SKM-1 treated with dmso at 0.1 percent for 144 hours (cell line): ENCODE measurements around the gene ZEB2.
A peak's percentile ranks its signal among the peaks of the same experiment; 100 is the strongest.

Experiments used
- DNase-seq: peaks from one replicate; lab custom pipeline; 2025; ENCODE audit not compliant: unreplicated experiment; lab: John Stamatoyannopoulos, UW

Gene ZEB2

DNA sequence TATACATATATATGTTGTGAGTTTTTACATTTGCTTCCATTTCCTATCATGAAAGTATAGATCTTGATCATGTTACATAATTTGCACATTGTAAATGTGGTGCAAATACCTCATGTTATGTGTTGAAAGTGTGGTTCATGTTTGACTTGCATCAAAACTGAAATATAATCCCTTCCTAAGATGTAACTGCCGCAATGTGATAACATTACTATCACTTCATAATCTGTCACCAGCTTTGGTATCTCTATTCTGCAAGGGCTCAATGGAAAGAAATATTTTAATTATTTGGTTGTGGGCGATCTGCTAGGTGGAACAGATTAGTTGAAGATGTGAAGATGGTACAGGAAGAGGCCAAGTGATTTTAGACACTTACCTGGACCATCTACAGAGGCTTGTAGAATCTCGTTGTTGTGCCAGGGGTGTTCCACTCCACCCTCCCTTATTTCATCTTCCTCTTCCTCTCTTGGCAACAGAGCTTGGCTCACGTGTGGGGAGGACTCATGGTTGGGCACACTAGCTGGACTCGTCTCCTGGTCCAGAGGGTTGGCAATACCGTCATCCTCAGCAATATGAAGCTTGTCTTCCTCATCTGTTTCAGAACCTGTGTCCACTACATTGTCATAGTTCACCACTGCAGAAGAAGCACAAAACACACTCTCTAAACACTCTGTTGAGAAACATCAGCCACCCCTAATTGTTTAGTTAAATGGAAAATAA lies 90.4 kb downstream of the ZEB2 start:
- DNase-seq = no peak

GRCh38 chr2:144426981-144427479 lies 92.9 kb downstream of the ZEB2 start:
- DNase-seq = no peak

- no peak for DNase-seq
Observed at GRCh38 chr2:144426355-144426754, 93.6 kb downstream of the ZEB2 start.

DNA sequence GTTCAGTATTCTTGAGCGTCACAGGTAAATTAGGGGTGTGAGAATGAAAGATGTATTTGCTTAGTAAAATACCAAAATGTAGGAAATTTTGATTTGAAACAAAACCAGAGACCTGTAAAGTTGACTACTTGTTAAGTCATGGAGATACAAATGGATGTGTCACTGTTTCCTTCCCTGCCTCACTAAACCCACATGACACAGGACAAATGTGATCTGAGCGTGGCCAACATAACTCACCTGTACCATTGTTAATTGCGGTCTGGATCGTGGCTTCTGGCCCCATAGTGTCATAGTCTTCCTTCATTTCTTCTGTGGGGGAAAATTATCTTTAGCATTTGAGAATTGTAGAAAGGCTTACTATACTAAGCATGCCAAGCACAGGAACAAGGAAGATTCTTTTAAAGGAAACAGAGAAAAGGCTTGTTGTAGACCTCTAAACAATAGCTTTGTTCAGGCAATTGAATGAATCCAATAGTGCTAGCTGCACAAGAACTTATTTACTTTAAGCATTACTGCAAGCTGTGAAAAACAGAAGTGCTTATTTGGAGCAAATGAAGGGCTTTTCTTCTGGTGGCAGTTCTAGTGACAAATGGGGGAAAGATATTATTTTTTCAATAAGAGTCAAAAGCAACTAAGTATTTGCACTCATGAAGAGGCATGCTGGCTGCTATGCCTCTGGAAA lies 95.2 kb downstream of the ZEB2 start:
- DNase-seq = no peak

GRCh38 chr2:144421606-144422510 lies 98.1 kb downstream of the ZEB2 start:
- DNase-seq = no peak

GRCh38 chr2:144419218-144419617 lies 100.7 kb downstream of the ZEB2 start:
- DNase-seq = no peak

DNA sequence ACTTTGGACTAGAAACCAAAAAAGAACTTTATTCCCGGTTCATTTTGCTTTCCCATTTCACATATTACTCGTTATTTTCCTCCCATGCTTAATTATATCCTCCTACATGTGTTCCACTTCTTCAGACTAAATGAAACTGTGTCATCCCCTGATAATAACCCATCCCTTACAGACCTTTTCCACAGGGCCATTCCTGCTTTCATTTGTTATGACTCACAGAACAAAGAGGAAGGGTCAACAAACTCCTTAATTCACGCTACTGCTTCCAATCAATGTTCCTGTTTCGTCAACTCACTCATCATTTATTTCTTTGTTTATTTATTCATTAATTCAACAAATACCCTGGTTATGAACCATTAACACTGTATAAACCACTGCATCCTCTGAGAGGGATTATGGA lies 104.5 kb downstream of the ZEB2 start:
- DNase-seq = no peak

- peak; percentile 48 for DNase-seq
Observed at GRCh38 chr2:144414324-144414845, 105.5 kb downstream of the ZEB2 start.

- DNase-seq = no peak
Observed at GRCh38 chr2:144412709-144413108, 107.2 kb downstream of the ZEB2 start.

GRCh38 chr2:144411473-144411872 lies 108.4 kb downstream of the ZEB2 start:
- DNase-seq = no peak

DNA sequence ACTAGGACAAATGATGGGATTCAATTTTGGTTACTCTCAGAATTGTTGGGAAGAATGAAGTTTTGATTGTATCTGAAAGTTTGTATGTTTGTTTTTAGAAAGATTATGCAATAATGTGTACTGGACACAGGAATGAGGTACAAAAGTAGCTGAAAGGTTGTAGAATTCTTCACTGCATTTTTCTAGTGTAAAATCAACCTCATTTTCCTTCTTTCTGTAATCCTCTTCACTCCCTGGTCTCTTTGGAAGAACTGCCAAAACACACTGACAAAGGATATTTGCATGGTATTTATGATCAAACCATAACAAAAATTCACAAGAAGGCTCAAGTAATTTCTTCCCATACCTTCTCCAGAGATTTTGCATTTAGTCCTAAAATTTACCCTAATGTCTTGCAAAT lies 110.7 kb downstream of the ZEB2 start:
- no peak for DNase-seq

DNA sequence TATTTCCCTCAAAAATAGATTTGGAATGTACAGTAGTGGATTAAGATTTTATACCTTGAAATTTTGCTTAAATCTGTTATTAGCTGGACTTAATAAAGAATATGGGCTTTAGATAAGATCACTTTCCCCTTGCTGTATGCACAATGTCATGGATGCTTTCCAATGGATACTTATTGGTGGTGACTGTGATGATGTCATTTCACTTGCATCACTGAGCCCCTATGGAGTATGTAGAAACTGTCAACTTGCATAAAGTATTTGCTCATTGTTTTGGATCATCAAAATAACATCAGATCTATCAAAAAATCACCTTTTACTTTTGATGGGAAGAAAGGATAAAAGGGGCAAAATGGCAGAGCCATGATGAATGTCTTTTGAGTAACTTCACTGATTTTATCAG lies 112.7 kb downstream of the ZEB2 start:
- no peak for DNase-seq

GRCh38 chr2:144405982-144406788 lies 113.7 kb downstream of the ZEB2 start:
- DNase-seq = no peak

GRCh38 chr2:144405321-144405720 lies 114.6 kb downstream of the ZEB2 start:
- no peak for DNase-seq

DNA sequence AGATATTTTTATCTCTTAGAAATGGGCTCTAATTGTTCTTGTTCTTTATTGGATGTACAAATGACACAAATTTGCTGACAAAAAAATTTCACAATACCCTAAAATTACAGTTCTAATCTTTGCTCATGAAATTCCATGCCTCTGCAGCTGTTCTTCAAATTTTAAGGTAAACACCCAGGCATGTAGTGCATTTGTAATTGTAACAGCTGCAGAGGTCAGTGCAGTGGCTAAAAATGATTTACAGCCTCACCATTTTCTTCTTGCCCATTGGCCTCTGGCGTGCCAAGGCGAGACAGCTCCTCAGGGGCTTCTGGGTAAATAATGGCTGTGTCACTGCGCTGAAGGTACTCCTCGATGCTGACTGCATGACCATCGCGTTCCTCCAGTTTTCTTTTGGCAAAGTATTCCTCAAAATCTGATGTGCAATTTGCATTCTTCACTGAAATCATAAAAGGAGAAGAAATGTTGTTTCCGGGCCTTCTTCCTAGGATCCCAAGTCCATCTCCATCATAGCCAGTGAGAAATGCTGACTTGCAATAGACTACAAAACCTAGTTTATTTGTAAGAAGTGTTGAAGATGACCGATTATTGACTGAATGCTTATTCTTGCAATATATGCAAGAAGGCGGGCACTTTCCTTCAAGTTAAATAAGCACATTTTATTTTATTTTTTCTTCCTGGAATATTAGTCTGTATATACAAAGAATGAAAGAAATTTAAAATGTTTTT lies 115.2 kb downstream of the ZEB2 start:
- DNase-seq = no peak

GRCh38 chr2:144403933-144404332 lies 116.0 kb downstream of the ZEB2 start:
- no peak for DNase-seq

DNA sequence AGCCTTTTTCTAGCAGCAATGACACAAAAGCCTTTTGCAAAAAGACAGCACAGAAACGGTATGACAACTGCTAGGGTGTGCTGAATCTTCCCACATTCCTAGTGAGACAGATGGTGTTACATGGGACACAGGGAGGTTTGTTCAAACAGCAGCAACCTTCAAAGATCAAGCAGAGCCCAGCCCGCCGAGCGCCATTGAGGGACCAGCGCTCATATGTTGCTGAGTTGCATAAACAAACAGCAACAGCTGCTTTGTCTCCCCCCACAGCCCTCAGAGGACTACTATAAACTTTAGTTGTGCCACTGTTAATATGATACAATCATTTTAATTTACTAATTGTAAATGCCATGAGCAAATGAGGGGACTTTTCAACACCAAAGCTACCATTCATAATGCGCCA lies 117.7 kb downstream of the ZEB2 start:
- DNase-seq = no peak

DNA sequence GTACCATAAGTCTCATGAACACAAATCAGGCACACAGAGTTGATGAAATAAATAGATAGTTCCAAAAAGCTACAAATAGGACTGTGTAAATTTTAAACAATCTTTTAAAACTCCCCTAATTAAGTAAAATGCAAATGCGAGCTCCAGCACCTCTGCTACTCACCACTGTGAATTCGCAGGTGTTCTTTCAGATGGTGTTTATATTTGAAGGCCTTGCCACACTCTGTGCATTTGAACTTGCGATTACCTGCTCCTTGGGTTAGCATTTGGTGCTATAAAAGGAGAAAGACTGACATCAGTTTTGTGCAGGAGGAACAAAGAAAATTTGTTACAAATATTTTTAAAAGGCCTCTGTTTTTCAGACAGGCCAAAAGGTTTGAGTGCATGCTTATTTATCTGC lies 118.9 kb downstream of the ZEB2 start:
- DNase-seq = no peak

- DNase-seq = no peak
Observed at GRCh38 chr2:144396318-144396717, 123.6 kb downstream of the ZEB2 start.
